GM12873 (cell line): Measurements from ENCODE around the gene TWSG1.

Experiments
- TF ChIP-seq, protein P1 (sequence below): IDR thresholded peaks from 2 replicates; pipeline ENCODE4 v1.5.1; 2012; ENCODE audit warnings: low read depth, mild to moderate bottlenecking, moderate library complexity, low read length, control low read depth; ENCODE audit not compliant: insufficient read depth; ENCODE audit errors: missing control alignments

TWSG1 gene

DNA sequence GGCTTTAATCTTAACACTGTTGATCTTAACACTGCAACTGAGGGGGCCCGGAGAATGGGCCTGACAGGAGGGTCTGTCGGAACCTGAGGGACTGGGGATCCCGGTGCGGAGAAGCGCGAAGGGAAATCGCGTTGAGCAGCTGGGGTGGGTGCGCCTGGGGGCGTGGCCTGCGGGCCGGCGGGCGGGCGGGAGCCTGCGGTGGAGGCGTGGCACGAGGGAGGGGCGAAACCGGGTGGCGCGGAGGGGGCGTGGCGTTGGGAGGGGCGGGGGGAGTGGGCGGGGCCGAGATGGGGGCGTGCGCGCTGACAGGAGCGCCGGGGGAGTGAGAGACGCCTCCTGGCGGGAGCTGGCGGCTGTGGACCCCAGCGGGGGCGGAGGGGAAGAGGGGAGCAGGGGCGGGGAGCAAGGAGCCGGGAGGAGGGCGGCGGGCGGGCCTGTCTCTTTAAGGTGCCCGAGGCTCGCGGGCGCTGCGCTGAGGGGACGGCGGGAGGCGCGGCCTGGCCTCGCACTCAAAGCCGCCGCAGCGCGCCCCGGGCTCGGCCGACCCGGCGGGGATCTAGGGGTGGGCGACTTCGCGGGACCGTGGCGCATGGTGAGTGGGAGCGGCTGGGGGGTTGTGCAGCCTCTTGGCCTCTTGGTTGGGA is at the start of gene TWSG1:
Gene TWSG1, plus strand, starts transcription at position 445 of the 644 bp plus-strand sequence. CDS start 2,457 bp downstream, outside the sequence.
- TF ChIP-seq, protein P1, sequence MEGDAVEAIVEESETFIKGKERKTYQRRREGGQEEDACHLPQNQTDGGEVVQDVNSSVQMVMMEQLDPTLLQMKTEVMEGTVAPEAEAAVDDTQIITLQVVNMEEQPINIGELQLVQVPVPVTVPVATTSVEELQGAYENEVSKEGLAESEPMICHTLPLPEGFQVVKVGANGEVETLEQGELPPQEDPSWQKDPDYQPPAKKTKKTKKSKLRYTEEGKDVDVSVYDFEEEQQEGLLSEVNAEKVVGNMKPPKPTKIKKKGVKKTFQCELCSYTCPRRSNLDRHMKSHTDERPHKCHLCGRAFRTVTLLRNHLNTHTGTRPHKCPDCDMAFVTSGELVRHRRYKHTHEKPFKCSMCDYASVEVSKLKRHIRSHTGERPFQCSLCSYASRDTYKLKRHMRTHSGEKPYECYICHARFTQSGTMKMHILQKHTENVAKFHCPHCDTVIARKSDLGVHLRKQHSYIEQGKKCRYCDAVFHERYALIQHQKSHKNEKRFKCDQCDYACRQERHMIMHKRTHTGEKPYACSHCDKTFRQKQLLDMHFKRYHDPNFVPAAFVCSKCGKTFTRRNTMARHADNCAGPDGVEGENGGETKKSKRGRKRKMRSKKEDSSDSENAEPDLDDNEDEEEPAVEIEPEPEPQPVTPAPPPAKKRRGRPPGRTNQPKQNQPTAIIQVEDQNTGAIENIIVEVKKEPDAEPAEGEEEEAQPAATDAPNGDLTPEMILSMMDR, result peak; percentile 35

DNA sequence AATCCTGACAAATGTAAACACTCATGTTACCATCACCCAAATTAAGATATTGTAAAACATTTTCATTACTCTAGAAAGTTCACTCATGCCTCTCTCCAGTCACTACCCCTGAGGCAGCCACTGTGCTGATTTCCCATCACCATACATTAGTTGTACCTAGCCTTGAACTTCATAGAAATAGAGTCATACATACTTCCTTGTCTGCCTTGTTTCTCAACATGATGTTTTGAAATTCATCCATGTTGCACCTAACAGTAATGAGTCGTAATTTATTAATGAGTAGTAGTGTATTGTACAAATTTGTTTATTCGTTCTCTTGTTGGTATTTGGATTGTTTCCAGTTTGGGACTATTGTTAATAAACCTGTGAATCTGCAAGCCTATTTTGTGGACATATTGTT is 49.0 kb upstream of the TWSG1 start:
- TF ChIP-seq, protein P1, result no peak

DNA sequence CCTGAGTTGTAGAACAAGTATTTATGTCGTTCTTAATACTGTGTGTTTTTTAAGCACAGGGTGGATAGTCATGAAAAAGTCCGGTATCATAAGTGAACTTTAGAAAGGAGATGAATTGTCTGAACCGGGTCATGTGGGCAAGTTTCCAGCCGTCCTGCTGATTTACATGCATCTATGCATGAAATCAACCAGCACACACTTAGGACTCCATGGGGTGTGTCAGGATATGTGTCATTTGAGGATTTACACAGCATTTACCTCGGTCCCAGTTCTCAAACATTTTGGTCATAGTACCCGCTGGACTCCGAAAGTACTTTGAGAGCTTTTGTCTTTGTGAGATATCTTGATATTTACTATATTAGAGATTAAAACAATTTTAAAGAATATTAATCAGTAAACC is 47.5 kb upstream of the TWSG1 start:
- TF ChIP-seq, protein P1, result no peak

DNA sequence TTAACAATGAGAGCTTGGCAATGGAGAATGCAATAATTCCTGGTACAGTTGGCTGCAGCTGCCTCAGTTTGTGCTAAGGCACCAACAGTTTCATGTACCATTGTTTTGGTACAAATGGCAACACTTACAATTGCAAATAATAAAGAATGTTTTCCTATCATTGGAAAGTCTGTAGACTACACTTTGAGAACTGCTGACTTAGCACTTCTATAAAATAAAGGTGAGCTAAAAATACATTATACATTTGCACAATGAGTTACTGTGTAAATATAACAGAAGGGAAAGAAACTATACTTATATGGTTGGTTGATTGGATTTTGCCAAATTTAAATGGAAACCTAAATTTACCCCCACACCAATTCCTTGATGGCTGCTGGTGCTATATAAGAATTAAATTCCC is 44.9 kb upstream of the TWSG1 start:
- TF ChIP-seq, protein P1, result no peak

DNA sequence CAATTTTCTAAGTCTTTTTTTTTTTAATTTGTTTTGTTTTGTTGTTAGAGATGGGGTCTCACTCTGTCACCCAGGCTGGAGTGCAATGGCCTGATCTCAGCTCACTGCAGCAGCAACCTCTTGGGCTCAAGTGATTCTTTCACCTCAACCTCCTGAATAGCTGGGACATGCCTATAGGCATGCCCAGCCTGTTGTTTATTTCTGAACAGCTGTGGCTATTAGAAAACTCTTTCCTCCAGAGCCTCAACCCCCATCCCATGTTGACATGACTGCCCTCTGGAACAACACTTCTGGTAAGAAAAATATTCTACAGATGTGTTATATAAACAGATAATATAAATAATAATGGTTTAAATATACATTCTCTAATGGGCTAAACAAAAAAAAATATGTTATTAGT is 44.4 kb upstream of the TWSG1 start:
- TF ChIP-seq, protein P1, result no peak

DNA sequence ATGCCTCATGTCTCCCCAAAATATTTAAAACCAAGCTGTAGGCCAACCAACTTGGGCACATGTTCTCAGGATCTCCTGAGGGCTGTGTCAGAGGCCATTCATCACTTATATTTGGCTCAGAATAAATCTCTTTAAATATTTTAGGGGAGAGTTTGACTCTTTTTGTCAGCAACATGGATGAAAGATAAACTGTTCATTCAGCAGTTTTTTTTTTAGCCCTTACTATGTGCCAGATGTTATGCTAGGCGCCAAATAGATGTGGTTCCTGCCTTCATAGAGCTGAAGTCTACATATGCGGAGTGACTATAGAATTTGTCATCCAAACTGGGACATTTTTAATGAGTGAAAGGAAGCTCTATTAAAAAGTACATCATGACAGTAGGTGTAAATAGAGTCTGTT is 42.5 kb upstream of the TWSG1 start:
- TF ChIP-seq, protein P1, result no peak

DNA sequence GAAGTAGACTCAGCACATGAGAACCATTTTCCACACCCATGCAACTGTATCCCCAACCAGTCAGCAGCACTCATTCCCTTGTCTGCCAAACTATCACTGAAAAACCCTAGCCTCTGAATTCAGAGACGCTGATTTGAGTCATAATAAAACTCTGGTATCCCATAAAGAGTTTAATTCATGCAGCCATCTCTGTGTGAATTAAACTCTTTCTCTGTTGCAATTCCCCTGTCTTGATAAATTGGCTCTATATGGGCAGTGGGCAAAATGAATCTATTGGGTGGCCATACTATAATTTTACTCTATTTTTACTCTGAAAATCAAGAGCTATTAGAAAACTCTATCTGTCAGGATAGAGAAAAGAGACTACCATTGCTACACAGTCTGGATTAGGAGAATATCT is 40.6 kb upstream of the TWSG1 start:
- TF ChIP-seq, protein P1, result no peak
